HepG2 (cell line): ENCODE results near the gene RTN4RL2. TPM values are rescaled to one million over a fixed set of nuclear protein-coding genes. Genes with fewer than 3 reads are reported as not detected.

Experiments
- AKNA ChIP-seq: sonication (generic); formaldehyde crosslinking; IDR thresholded peaks from 2 replicates; pipeline ENCODE4 v1.4.0; 2020; ENCODE audit warnings: missing genetic modification reagents, borderline replicate concordance
- CEBPG ChIP-seq: IDR thresholded peaks from 2 replicates; pipeline ENCODE4 v1.6.1; 2016
- CENPX ChIP-seq: sonication (generic); formaldehyde crosslinking; IDR thresholded peaks from 2 replicates; pipeline ENCODE4 v1.9.0; 2021; ENCODE audit warnings: mild to moderate bottlenecking, missing genetic modification reagents, moderate library complexity
- CREB3 ChIP-seq: sonication (generic); formaldehyde crosslinking; IDR thresholded peaks from 2 replicates; pipeline ENCODE4 v1.5.0; 2020; ENCODE audit warnings: missing genetic modification reagents
- LCORL ChIP-seq, 2 experiments: fragments of 450-650 bp in 1 of 2; sonication (generic) in 1 of 2; formaldehyde crosslinking in 1 of 2; IDR thresholded peaks; 2 replicates each; pipeline versions ENCODE4 v1.5.0 to v1.6.1; 2017 to 2020; ENCODE audit warnings: antibody characterized with exemption in 1 of 2, missing genetic modification reagents in 1 of 2
- MAX ChIP-seq: IDR thresholded peaks from 2 replicates; pipeline ENCODE4 v1.6.1; 2012; ENCODE audit warnings: inconsistent platforms
- PBX3 ChIP-seq: sonication (generic); formaldehyde crosslinking; IDR thresholded peaks from 2 replicates; pipeline ENCODE4 v1.8.1; 2023; ENCODE audit warnings: missing genetic modification reagents, inconsistent platforms, borderline replicate concordance
- PLSCR1 ChIP-seq: sonication (generic); formaldehyde crosslinking; IDR thresholded peaks from 2 replicates; pipeline ENCODE4 v1.5.0; 2020; ENCODE audit warnings: missing genetic modification reagents, mild to moderate bottlenecking, borderline replicate concordance
- SRF ChIP-seq: IDR thresholded peaks from 2 replicates; pipeline ENCODE4 v1.6.1; 2011; ENCODE audit warnings: mild to moderate bottlenecking, low read depth, low read length, moderate library complexity
- U2AF2 ChIP-seq: fragments of 200-400 bp; formaldehyde crosslinking; IDR thresholded peaks from 2 replicates; pipeline ENCODE4 v1.6.1; 2017; ENCODE audit warnings: low read depth, mild to moderate bottlenecking, low read length
- YEATS4 ChIP-seq: sonication (generic); formaldehyde crosslinking; IDR thresholded peaks from 2 replicates; pipeline ENCODE4 v1.4.0; 2020; ENCODE audit warnings: missing genetic modification reagents, borderline replicate concordance
- ZIK1 ChIP-seq: sonication (generic); formaldehyde crosslinking; IDR thresholded peaks from 2 replicates; pipeline ENCODE4 v1.5.0; 2020; ENCODE audit warnings: mild to moderate bottlenecking, low read depth, missing genetic modification reagents, borderline replicate concordance
- ZNF503 ChIP-seq: sonication (generic); formaldehyde crosslinking; IDR thresholded peaks from 2 replicates; pipeline ENCODE4 v1.4.0; 2020; ENCODE audit warnings: missing genetic modification reagents
- ZNF609 ChIP-seq: sonication (generic); formaldehyde crosslinking; IDR thresholded peaks from 2 replicates; pipeline ENCODE4 v1.4.0; 2020; ENCODE audit warnings: mild to moderate bottlenecking, missing genetic modification reagents, borderline replicate concordance
- polyA plus RNA-seq, 8 experiments: library from polyadenylated mRNA; depleted of rRNA in 3 of 8; stranded (reverse) in 7 of 8; unstranded in 1 of 8; fragments of >200 nt; fragmentation: Illumina TruSeq in 4 of 8; extraction: Trizol in 4 of 8; gene quantifications; 2 replicates each; pipeline versions ENCODE4 v1.2.1 to v1.2.3, GENCODE V29; 2011 to 2016; ENCODE audit warnings: low read depth in 4 of 8, missing spikeins in 1 of 8, mixed read lengths in 1 of 8; ENCODE audit not compliant: insufficient read depth in 1 of 8
- total RNA-seq, 5 experiments: library from RNA; depleted of rRNA; stranded (reverse); fragments of >200 nt; fragmentation: Illumina TruSeq; extraction: Trizol; gene quantifications; 2 replicates each; pipeline ENCODE4 v1.2.3, GENCODE V29; 2016; ENCODE audit warnings: low read depth in 1 of 5

Gene RTN4RL2
- total and polyA plus RNA-seq, 2 of the 13 experiments (the other 11 are each of a cell fraction or from before 2014, with no cell fraction given): 1.3 to 4.3 TPM

- no peak for TF ChIP-seq ZNF609 (CRISPR knock-in tag)
- 0 out of 2 replicates have a peak, but pooled peaks have one; percentile 6 for TF ChIP-seq CEBPG
- TF ChIP-seq PBX3: no peak
- no peak for TF ChIP-seq CREB3
- TF ChIP-seq LCORL (IDR thresholded peaks at IDR 0.05): no peak
- TF ChIP-seq LCORL (CRISPR knock-in tag; IDR thresholded peaks at IDR 0.05): no peak
- no peak for TF ChIP-seq YEATS4
- peak; percentile 42; the same call in 1 of the 2 replicates for TF ChIP-seq MAX
- TF ChIP-seq ZIK1 (CRISPR knock-in tag): no peak
- no peak for TF ChIP-seq CENPX (CRISPR knock-in tag)
- TF ChIP-seq AKNA: no peak
- TF ChIP-seq SRF: no peak
- no peak for TF ChIP-seq ZNF503 (CRISPR knock-in tag)
- no peak for TF ChIP-seq PLSCR1 (CRISPR knock-in tag)
- no peak for TF ChIP-seq U2AF2
Observed at GRCh38 chr11:57504511-57504910, 44.2 kb downstream of the RTN4RL2 start (continued).
